SK-N-SH (cell line): ENCODE measurements around the gene TSHZ2. TPM values are rescaled to one million over a fixed set of nuclear protein-coding genes. Genes with fewer than 3 reads are reported as not detected.
"Not testable (repeated sequence)": the region's sequence is repeated elsewhere in the genome, so short reads cannot be mapped to it uniquely, and the experiment has no call there.

Experiments used
- CTCF ChIA-PET: fragments of 300-600, 350-600 bp; formaldehyde crosslinking; extraction: SDS; loops from one replicate; lab custom pipeline; 2021; lab: Yijun Ruan, JAX
- POLR2A ChIA-PET: fragments of 350-600 bp; sonication (Branson Sonifier 250); formaldehyde crosslinking; extraction: SDS; loops from one replicate; lab custom pipeline; 2020; ENCODE audit warnings: antibody characterized with exemption, inconsistent platforms; lab: Yijun Ruan, JAX
- DNase-seq: peaks from one replicate; pipeline ENCODE4 v3.0.0; 2012
- H2AFZ ChIP-seq: fragments of 200-600 bp; sonication (generic); 2 replicates; pipeline ENCODE4 v1.8.1; 2016; ENCODE audit warnings: antibody characterized with exemption, mild to moderate bottlenecking, low read depth
- H3F3A ChIP-seq: fragments of 200-600 bp; sonication (generic); replicated peaks from 2 replicates; pipeline ENCODE3; 2016; ENCODE audit warnings: antibody characterized with exemption, mild to moderate bottlenecking; ENCODE audit not compliant: insufficient read depth
- H3K27ac ChIP-seq, 2 experiments: fragments of 200-500 bp in 1 of 2; fragments of 200-600 bp in 1 of 2; sonication (Bioruptor generic) in 1 of 2; sonication (generic), shearing (Covaris generic) in 1 of 2; 2 replicates each; pipeline versions ENCODE4 v1.5.1 to v1.6.1; 2014 to 2016; ENCODE audit warnings: low read depth in 2 of 2, inconsistent platforms in 1 of 2, low read length in 1 of 2, mild to moderate bottlenecking in 1 of 2, mixed read lengths in 1 of 2
- H3K27me3 ChIP-seq: fragments of 200-600 bp; sonication (generic), shearing (Covaris generic); 2 replicates; pipeline ENCODE4 v1.6.1; 2016; ENCODE audit warnings: mixed run types; ENCODE audit not compliant: insufficient read depth
- H3K36me3 ChIP-seq, 2 experiments: fragments of 200-500 bp in 1 of 2; fragments of 200-600 bp in 1 of 2; sonication (Bioruptor generic) in 1 of 2; sonication (generic) in 1 of 2; replicated peaks in 1 of 2; 2 replicates each; pipeline versions ENCODE3 to v1.5.1; 2014 to 2016; ENCODE audit warnings: low read length in 1 of 2, mild to moderate bottlenecking in 1 of 2; ENCODE audit not compliant: insufficient read depth in 2 of 2, control insufficient read depth in 1 of 2
- H3K4me1 ChIP-seq, 2 experiments: fragments of 200-500 bp in 1 of 2; fragments of 200-600 bp in 1 of 2; sonication (Bioruptor generic) in 1 of 2; sonication (generic), shearing (Covaris generic) in 1 of 2; 2 replicates each; pipeline versions ENCODE4 v1.5.1 to v1.6.1; 2014 to 2016; ENCODE audit warnings: low read depth in 1 of 2, low read length in 1 of 2, mixed run types in 1 of 2; ENCODE audit not compliant: insufficient read depth in 2 of 2, control insufficient read depth in 1 of 2
- H3K4me2 ChIP-seq: fragments of 200-600 bp; sonication (generic), shearing (Covaris generic); 2 replicates; pipeline ENCODE4 v1.6.1; 2017; ENCODE audit warnings: mixed run types
- H3K4me3 ChIP-seq, 2 experiments: fragments of 200-500 bp in 1 of 2; fragments of 200-600 bp in 1 of 2; sonication (Bioruptor generic) in 1 of 2; sonication (generic), shearing (Covaris generic) in 1 of 2; 2 replicates each; pipeline versions ENCODE4 v1.5.1 to v1.8.1; 2014 to 2016; ENCODE audit warnings: low read depth in 2 of 2, inconsistent platforms in 1 of 2, low read length in 1 of 2, mild to moderate bottlenecking in 1 of 2, mixed read lengths in 1 of 2, moderate library complexity in 1 of 2
- H3K79me2 ChIP-seq: fragments of 200-600 bp; sonication (generic); 2 replicates; pipeline ENCODE4 v1.8.1; 2017; ENCODE audit warnings: mild to moderate bottlenecking; ENCODE audit not compliant: insufficient read depth
- H3K9ac ChIP-seq: fragments of 200-600 bp; sonication (generic); 2 replicates; pipeline ENCODE4 v1.6.1; 2017; ENCODE audit warnings: mixed run types
- H3K9me2 ChIP-seq: fragments of 200-600 bp; sonication (generic); 2 replicates; pipeline ENCODE4 v1.6.1; 2017; ENCODE audit warnings: mixed run types
- H3K9me3 ChIP-seq: fragments of 200-600 bp; sonication (generic); 2 replicates; pipeline ENCODE4 v1.6.1; 2017; ENCODE audit warnings: mixed run types, mild to moderate bottlenecking, moderate library complexity
- H4K20me1 ChIP-seq: fragments of 200-600 bp; sonication (generic); 2 replicates; pipeline ENCODE4 v1.6.1; 2017; ENCODE audit warnings: mild to moderate bottlenecking, mixed run types; ENCODE audit not compliant: insufficient read depth
- FOXM1 ChIP-seq: IDR thresholded peaks from 2 replicates; pipeline ENCODE4 v1.4.0; 2012; ENCODE audit warnings: low read depth, mild to moderate bottlenecking
- GABPA ChIP-seq: IDR thresholded peaks from 2 replicates; pipeline ENCODE4 v1.4.0; 2012; ENCODE audit warnings: low read depth, mild to moderate bottlenecking
- MAX ChIP-seq: IDR thresholded peaks from 2 replicates; pipeline ENCODE4 v1.4.0; 2012; ENCODE audit warnings: low read depth
- NFIC ChIP-seq: IDR thresholded peaks from 2 replicates; pipeline ENCODE4 v1.4.0; 2012; ENCODE audit warnings: borderline replicate concordance
- PBX3 ChIP-seq: IDR thresholded peaks from 2 replicates; pipeline ENCODE4; 2012
- POLR2AphosphoS5 ChIP-seq: IDR thresholded peaks from 2 replicates; pipeline ENCODE4 v1.6.1; 2012; ENCODE audit warnings: low read depth, low read length
- RCOR1 ChIP-seq: fragments of 150-350 bp; IDR thresholded peaks from 2 replicates; pipeline ENCODE4 v1.6.1; 2017; ENCODE audit warnings: antibody characterized with exemption, low read length
- RFX5 ChIP-seq: IDR thresholded peaks from 2 replicates; pipeline ENCODE4 v1.6.1; 2012; ENCODE audit warnings: mild to moderate bottlenecking, improper control_type of control experiment, low read length
- TCF12 ChIP-seq: IDR thresholded peaks from 2 replicates; pipeline ENCODE4 v1.4.0; 2012
- TEAD4 ChIP-seq: IDR thresholded peaks from 2 replicates; pipeline ENCODE4 v1.4.0; 2012; ENCODE audit warnings: mild to moderate bottlenecking, borderline replicate concordance; ENCODE audit not compliant: insufficient read depth
- WGBS: methylation state at CpG from one replicate; pipeline ENCODE4 v1.1.6; 2017; ENCODE audit warnings: low lambda C conversion rate; 5-methylcytosine and 5-hydroxymethylcytosine counted together
- polyA plus RNA-seq, 3 experiments: library from polyadenylated mRNA; depleted of rRNA; stranded (reverse); fragments of >200 nt; gene quantifications; 2 replicates each; pipeline ENCODE4 v1.2.3, GENCODE V29; 2012

Gene TSHZ2
- polyA plus RNA-seq, 1 of the 3 experiments (the other 2 are of a cell fraction) = 0.13 TPM

GRCh38 chr20:53503517-53503919 lies 531.4 kb downstream of the TSHZ2 start:
- H3K4me3 ChIP-seq = no peak overlapping the region
- DNase-seq = no peak
- no peaks in the 10 kb centered on the region for H3K9me2 ChIP-seq
- H3K27me3 ChIP-seq = no peaks in the 10 kb centered on the region
- WGBS = 61% methylated on average over 7 of the region's 7 CpGs
- ChIA-PET CTCF (no interaction called here), POLR2A (no interaction called here)
- no peaks in the 10 kb centered on the region for H3F3A ChIP-seq
- H4K20me1 ChIP-seq = no peaks in the 10 kb centered on the region
- H3K9me3 ChIP-seq = no peaks in the 10 kb centered on the region
- H3K4me2 ChIP-seq = no peak overlapping the region
- no peaks in the 10 kb centered on the region for H3K36me3 ChIP-seq
- no peak overlapping the region for H2AFZ ChIP-seq
- no peak for TF ChIP-seq FOXM1
- no peak for TF ChIP-seq POLR2AphosphoS5
- no peak for TF ChIP-seq MAX
- no peak for TF ChIP-seq RFX5
- TF ChIP-seq RCOR1 = no peak
- no peak for TF ChIP-seq GABPA
- TF ChIP-seq TCF12 = no peak
- TF ChIP-seq TEAD4 = no peak
- H3K79me2 ChIP-seq = no peaks in the 10 kb centered on the region
- no peaks in the 10 kb centered on the region for H3K4me1 ChIP-seq
- no peak overlapping the region for H3K9ac ChIP-seq
- H3K27ac ChIP-seq = no peak overlapping the region

GRCh38 chr20:53504106-53504505 lies 531.9 kb downstream of the TSHZ2 start:
- H2AFZ ChIP-seq, H3K27me3 ChIP-seq, H4K20me1 ChIP-seq, POLR2A ChIA-PET, H3K79me2 ChIP-seq, H3K36me3 ChIP-seq, H3K4me2 ChIP-seq, H3K27ac ChIP-seq, H3K9me3 ChIP-seq, H3F3A ChIP-seq, H3K4me1 ChIP-seq, H3K9me2 ChIP-seq, H3K4me3 ChIP-seq, DNase-seq, H3K9ac ChIP-seq, CTCF ChIA-PET: not testable (repeated sequence)
- WGBS = 68% methylated on average over 11 of the region's 19 CpGs

- H3K27me3 ChIP-seq = no peaks in the 10 kb centered on the region
- ChIA-PET CTCF (interaction anchor here (1.4 kb wide), 1 partner anchor 16 kb away, joined by 3 read pairs; no protein-coding TSS in a partner anchor), POLR2A (no interaction called here)
- no peaks in the 10 kb centered on the region for H3K79me2 ChIP-seq
- H3K4me3 ChIP-seq = no peak overlapping the region
- no peak for TF ChIP-seq PBX3
- no peak for TF ChIP-seq NFIC
- no peak for DNase-seq
- no peaks in the 10 kb centered on the region for H4K20me1 ChIP-seq
- no peaks in the 10 kb centered on the region for H3K9me2 ChIP-seq
- H3K27ac ChIP-seq = no peak overlapping the region
- H3F3A ChIP-seq = no peaks in the 10 kb centered on the region
- no peaks in the 10 kb centered on the region for H3K9me3 ChIP-seq
- H2AFZ ChIP-seq = no peak overlapping the region
- H3K36me3 ChIP-seq = no peaks in the 10 kb centered on the region
- WGBS = 83% methylated on average over 9 of the region's 9 CpGs
- H3K4me2 ChIP-seq = no peak overlapping the region
- H3K4me1 ChIP-seq = no peaks in the 10 kb centered on the region
- H3K9ac ChIP-seq = no peak overlapping the region
Measured at GRCh38 chr20:53510262-53510661, 538.1 kb downstream of the TSHZ2 start.
